Measurements from ENCODE around the gene DIS3L.
A peak's percentile ranks its signal among the peaks of the same experiment; 100 is the strongest.
"Not testable (repeated sequence)": the region's sequence is repeated elsewhere in the genome, so short reads cannot be mapped to it uniquely, and the experiment has no call there.

Gene DIS3L

GRCh38 chr15:66278056-66278455 is 15.3 kb upstream of the DIS3L start:
- DNase-seq = no peak

GRCh38 chr15:66278671-66279070 is 14.7 kb upstream of the DIS3L start:
- no peak for DNase-seq

GRCh38 chr15:66284271-66284670 is 9.1 kb upstream of the DIS3L start:
- DNase-seq = no peak

- no peak for DNase-seq
These were observed 7.7 kb upstream of the DIS3L start for GRCh38 chr15:66285533-66286280.

GRCh38 chr15:66287461-66288057 is 5.8 kb upstream of the DIS3L start:
- DNase-seq = peak; percentile 40

- DNase-seq = no peak
These were observed 5.3 kb upstream of the DIS3L start for GRCh38 chr15:66288093-66288492.

- no peak for DNase-seq
These were observed 4.7 kb upstream of the DIS3L start for GRCh38 chr15:66288551-66289185.

- no peak for DNase-seq
These were observed 3.4 kb upstream of the DIS3L start for GRCh38 chr15:66290007-66290406.

- DNase-seq = no peak
These were observed 2.9 kb upstream of the DIS3L start for GRCh38 chr15:66290518-66290917.

GRCh38 chr15:66291816-66292570 is 1.4 kb upstream of the DIS3L start:
- DNase-seq = no peak

GRCh38 chr15:66292571-66293418 is 573 bp upstream of the DIS3L start:
- DNase-seq = no peak

- peak; percentile 35 for DNase-seq
These were observed 976 bp downstream of the DIS3L start for GRCh38 chr15:66294157-66294931.

GRCh38 chr15:66294932-66295235 is 1.5 kb downstream of the DIS3L start:
- no peak for DNase-seq

GRCh38 chr15:66296186-66296585 is 2.8 kb downstream of the DIS3L start:
- DNase-seq = no peak

GRCh38 chr15:66298803-66299251 is 5.5 kb downstream of the DIS3L start:
- DNase-seq = no peak

- DNase-seq = no peak
These were observed 9.3 kb downstream of the DIS3L start for GRCh38 chr15:66302489-66303278.

- not testable (repeated sequence) for DNase-seq
These were observed 11.1 kb downstream of the DIS3L start for GRCh38 chr15:66304425-66304824.

GRCh38 chr15:66306381-66306780 is 13.0 kb downstream of the DIS3L start:
- no peak for DNase-seq

GRCh38 chr15:66308531-66308930 is 15.2 kb downstream of the DIS3L start:
- DNase-seq = no peak

GRCh38 chr15:66309828-66310227 is 16.5 kb downstream of the DIS3L start:
- DNase-seq = no peak

- DNase-seq = no peak
These were observed 17.4 kb downstream of the DIS3L start for GRCh38 chr15:66310786-66311185.
